ENCODE measurements around the gene AUTS2. TPM values are rescaled to one million over a fixed set of nuclear protein-coding genes. Genes with fewer than 3 reads are reported as not detected.

AUTS2 gene
- polyA plus RNA-seq, 1 donor (not counting 4 experiments of a cell fraction or from before 2014, with no cell fraction given), result 4.7 TPM

- H3K27ac ChIP-seq (ENCODE audit: control insufficient read depth, insufficient read depth, low read length), result no peak overlapping the region
- no peak overlapping the region for H3K9ac ChIP-seq (ENCODE audit: control insufficient read depth, extremely low read depth, insufficient read depth, low read length)
- FAIRE-seq (no peak), DNase-seq (ENCODE audit: low read depth, low spot score) (no peak)
- no peak overlapping the region for H2AFZ ChIP-seq (ENCODE audit: control insufficient read depth, low read length)
- H3K4me3 ChIP-seq (ENCODE audit: control insufficient read depth in 2 of 3, extremely low read depth in 1 of 3, insufficient read depth in 2 of 3, low read depth in 1 of 3, low read length in 3 of 3), result no peak overlapping the region
- no peaks in the 10 kb centered on the region for H3K79me2 ChIP-seq (ENCODE audit: control insufficient read depth, insufficient read depth, low read length)
- dilution Hi-C loops (cut with MboI; ENCODE audit: extremely low pct_ligation_motif_present, low sequenced_read_pairs), result no loop called here
- no peaks in the 10 kb centered on the region for H3K36me3 ChIP-seq (ENCODE audit: control insufficient read depth in 2 of 2, extremely low read depth in 1 of 2, insufficient read depth in 2 of 2, low read length in 2 of 2)
- H3K9me3 ChIP-seq (ENCODE audit: control insufficient read depth, low read depth, low read length), result no peaks in the 10 kb centered on the region
- H3K27me3 ChIP-seq (ENCODE audit: control insufficient read depth, extremely low read depth, insufficient read depth, low read length), result no peaks in the 10 kb centered on the region
- H3K9me1 ChIP-seq (ENCODE audit: control insufficient read depth, extremely low read depth, insufficient read depth, low read length), result no peaks in the 10 kb centered on the region
- no peak overlapping the region for H3K4me2 ChIP-seq (ENCODE audit: control insufficient read depth, extremely low read depth, insufficient read depth, low read depth, low read length)
- H4K20me1 ChIP-seq (ENCODE audit: control insufficient read depth, extremely low read depth, insufficient read depth, low read length), result no peaks in the 10 kb centered on the region
- H3K4me1 ChIP-seq (ENCODE audit: control insufficient read depth, extremely low read depth, insufficient read depth, low read length), result no peaks in the 10 kb centered on the region
- TF ChIP-seq CTCF (optimal IDR thresholded peaks at IDR 0.05 in 1 of 3, IDR thresholded peaks at IDR 0.05 in 1 of 3, conservative IDR thresholded peaks at IDR 0.05 in 1 of 3; ENCODE audit: extremely low read depth in 1 of 3, insufficient read depth in 2 of 3, low read length in 3 of 3) (no peak), EZH2 (IDR thresholded peaks at IDR 0.05; ENCODE audit: low read length) (no peak)
These were observed 191.3 kb downstream of the AUTS2 start for GRCh38 chr7:69789563-69789962.

- DNase-seq (ENCODE audit: low read depth, low spot score) (no peak), FAIRE-seq (no peak)
- H2AFZ ChIP-seq (ENCODE audit: control insufficient read depth, low read length), result no peak overlapping the region
- no peaks in the 10 kb centered on the region for H3K9me1 ChIP-seq (ENCODE audit: control insufficient read depth, extremely low read depth, insufficient read depth, low read length)
- no peaks in the 10 kb centered on the region for H3K9me3 ChIP-seq (ENCODE audit: control insufficient read depth, low read depth, low read length)
- no peaks in the 10 kb centered on the region for H3K27me3 ChIP-seq (ENCODE audit: control insufficient read depth, extremely low read depth, insufficient read depth, low read length)
- H3K4me3 ChIP-seq (ENCODE audit: control insufficient read depth in 2 of 3, extremely low read depth in 1 of 3, insufficient read depth in 2 of 3, low read depth in 1 of 3, low read length in 3 of 3), result no peak overlapping the region
- no peak overlapping the region for H3K9ac ChIP-seq (ENCODE audit: control insufficient read depth, extremely low read depth, insufficient read depth, low read length)
- H4K20me1 ChIP-seq (ENCODE audit: control insufficient read depth, extremely low read depth, insufficient read depth, low read length), result no peaks in the 10 kb centered on the region
- no peaks in the 10 kb centered on the region for H3K4me1 ChIP-seq (ENCODE audit: control insufficient read depth, extremely low read depth, insufficient read depth, low read length)
- no peaks in the 10 kb centered on the region for H3K79me2 ChIP-seq (ENCODE audit: control insufficient read depth, insufficient read depth, low read length)
- no peak overlapping the region for H3K4me2 ChIP-seq (ENCODE audit: control insufficient read depth, extremely low read depth, insufficient read depth, low read depth, low read length)
- no peak overlapping the region for H3K27ac ChIP-seq (ENCODE audit: control insufficient read depth, insufficient read depth, low read length)
- TF ChIP-seq CTCF (optimal IDR thresholded peaks at IDR 0.05 in 1 of 3, IDR thresholded peaks at IDR 0.05 in 1 of 3, conservative IDR thresholded peaks at IDR 0.05 in 1 of 3; ENCODE audit: extremely low read depth in 1 of 3, insufficient read depth in 2 of 3, low read length in 3 of 3), result no peak
- TF ChIP-seq EZH2 (IDR thresholded peaks at IDR 0.05; ENCODE audit: low read length), result no peak
- no peaks in the 10 kb centered on the region for H3K36me3 ChIP-seq (ENCODE audit: control insufficient read depth in 2 of 2, extremely low read depth in 1 of 2, insufficient read depth in 2 of 2, low read length in 2 of 2)
- dilution Hi-C loops (cut with MboI; ENCODE audit: extremely low pct_ligation_motif_present, low sequenced_read_pairs), result no loop called here
These were observed 192.9 kb downstream of the AUTS2 start for GRCh38 chr7:69790977-69791724.
